ENCODE data around the gene RBMS3.

RBMS3 gene

DNA sequence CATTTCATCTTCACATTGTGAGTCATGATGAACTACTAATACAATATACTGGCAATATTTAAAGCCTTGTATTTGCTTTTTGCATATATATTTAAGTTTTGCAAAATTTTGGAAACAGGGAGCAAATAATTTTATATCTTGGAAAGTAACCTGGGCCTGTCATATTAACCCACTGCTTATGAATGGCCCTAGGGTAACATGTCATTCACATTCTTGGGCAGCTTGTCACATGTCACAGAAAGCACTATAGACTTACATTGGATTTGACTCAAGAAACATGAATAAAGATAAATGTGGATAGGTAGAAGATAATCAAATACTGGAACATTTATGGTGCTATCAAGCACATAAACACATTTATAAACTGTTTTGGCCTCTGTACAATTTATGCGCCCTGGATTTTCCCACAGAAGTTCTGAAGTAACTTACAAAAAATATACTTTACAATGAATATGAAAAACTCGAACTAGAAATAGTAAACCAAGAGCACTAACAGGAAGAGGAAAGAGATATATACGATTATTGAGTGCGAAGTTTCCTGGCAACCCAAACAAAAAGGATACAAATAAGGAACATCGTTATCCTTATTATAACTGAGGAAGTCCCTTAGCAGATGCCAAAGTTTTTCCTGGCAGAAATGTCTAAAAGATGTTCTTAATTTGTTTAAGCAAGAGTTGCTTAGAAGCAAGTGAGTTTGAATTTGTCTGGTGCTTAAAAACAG is 257.2 kb downstream of the RBMS3 start:
- no peak for DNase-seq

GRCh38 chr3:29538610-29538958 is 257.7 kb downstream of the RBMS3 start:
- DNase-seq, result no peak

DNA sequence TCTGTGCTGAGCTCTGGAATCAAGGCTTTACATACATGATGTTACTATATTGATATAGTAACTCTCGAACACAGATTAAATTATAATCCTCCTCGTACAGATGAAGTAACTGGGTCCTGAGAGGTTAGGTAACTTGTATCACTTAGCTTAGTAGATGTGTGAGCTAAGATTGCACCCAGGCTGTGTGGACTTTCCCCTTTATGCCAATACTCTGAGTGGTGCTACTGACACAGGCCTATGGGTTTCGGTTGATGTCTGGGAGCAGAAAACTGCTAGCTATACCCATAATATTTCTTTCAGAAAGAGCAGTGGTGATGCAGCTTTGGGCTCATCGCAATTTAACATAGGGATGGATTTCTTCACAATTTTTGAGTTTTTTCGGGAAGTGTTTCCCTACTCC is 259.7 kb downstream of the RBMS3 start:
- DNase-seq, result no peak

- no peak for DNase-seq
Observed at GRCh38 chr3:29544701-29545363, 264.0 kb downstream of the RBMS3 start.

DNA sequence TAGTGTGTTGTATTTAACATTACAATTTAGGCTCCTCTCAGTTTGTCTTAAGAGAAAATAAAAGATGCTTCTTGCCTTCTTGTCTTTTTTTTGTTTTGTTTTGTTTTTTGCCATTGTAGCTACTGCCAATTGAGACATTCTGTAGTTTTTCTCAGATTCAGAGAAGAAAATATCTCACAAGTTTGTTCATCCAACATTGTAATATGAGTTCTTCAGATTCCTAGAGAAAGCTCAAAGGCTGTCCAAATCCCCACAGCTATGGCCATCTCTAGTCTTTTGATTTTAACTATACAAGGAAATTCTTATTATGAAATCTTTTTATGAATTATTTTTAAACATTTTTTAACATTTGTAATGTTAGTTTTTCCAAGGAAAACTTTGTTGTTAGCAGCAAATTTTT is 264.7 kb downstream of the RBMS3 start:
- no peak for DNase-seq

- DNase-seq, result no peak
Observed at GRCh38 chr3:29552051-29552450, 271.2 kb downstream of the RBMS3 start.

DNA sequence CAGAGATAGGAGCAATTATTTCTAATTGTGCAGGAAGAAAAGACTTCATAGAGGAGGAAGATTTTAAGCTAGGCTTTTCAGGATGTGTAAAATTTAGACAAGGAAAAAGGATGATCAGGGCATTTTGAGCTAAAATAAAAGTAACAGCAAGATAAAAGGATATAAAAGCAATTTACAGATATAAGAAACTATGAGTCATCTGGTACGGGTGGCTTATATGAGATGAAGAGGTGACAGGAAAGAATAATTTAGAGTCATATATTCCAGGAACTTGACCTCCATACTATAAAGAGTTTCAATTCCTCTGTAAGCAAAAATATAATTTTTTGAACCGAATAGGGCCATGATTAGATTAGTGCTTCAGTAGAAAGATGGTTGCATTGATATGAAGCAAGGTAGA is 273.7 kb downstream of the RBMS3 start:
- no peak for DNase-seq

DNA sequence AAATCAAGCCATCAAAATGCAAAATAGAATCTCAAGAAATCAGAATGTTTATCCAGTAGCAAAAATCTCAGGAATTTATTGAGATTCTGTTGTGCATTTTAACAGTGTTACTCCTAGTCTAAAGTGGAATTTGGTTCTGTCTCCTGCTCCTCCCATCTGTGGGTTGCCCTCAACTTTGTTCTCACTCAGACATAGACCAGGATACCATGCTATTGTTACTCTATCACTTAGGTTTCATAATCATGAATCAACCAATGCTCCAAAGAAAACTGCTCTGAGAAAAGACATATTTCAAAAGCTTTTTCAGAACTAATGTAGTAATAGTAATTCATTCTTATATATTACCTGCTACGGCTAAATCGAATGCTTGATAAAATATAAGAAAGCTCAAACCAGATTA is 274.7 kb downstream of the RBMS3 start:
- no peak for DNase-seq

DNA sequence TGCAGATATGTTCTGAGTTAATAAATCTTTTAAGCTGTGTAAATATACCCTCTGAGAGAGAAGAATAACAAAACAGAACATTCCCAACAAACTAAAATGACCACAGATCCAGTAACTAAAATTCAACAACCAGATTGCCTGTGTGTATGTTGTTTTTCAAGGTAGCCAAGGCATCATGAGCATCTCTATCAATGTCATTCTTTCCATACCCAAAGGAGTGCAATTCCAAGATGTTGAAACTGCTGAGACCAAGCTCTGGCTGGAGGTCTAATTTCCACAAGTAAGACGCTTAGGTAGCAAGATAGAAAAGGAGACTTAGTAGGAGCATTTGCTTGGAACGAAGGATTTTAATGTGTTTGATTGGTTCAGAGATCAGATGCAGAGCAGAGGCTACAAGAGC is 276.3 kb downstream of the RBMS3 start:
- DNase-seq, result no peak

- no peak for DNase-seq
Observed at GRCh38 chr3:29557825-29558224, 277.0 kb downstream of the RBMS3 start.

DNA sequence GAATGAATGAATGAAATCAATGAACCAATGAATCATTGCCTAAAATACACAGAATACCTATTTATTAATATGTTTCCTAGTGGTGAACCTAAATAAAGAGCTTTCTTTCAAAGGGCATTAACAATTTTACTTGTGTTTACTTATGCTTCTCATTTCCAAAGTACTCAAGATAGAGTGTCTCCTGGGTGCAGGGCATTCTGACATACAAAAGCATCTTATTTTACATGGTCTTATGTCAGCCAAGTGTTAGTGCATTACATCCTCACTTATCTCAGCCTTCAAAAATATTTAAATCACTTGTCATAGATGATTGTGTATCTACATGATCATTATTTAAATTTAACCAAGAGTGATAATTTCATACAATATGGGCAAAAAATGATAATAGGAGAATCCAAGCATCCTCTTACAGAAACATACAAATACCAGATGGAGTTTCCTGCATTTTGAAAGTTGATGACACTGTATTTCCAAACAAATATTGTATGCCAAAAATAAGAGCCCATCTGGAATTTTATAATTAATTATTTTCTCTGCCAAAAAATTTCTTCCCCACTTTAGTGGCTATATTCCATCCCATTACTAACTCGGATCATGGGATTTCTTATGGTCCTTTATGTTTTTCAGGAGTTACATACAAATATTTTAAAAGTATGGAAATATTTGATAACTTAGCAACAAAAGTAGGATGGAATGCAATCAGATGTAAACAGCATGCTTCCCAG is 279.0 kb downstream of the RBMS3 start:
- no peak for DNase-seq

DNA sequence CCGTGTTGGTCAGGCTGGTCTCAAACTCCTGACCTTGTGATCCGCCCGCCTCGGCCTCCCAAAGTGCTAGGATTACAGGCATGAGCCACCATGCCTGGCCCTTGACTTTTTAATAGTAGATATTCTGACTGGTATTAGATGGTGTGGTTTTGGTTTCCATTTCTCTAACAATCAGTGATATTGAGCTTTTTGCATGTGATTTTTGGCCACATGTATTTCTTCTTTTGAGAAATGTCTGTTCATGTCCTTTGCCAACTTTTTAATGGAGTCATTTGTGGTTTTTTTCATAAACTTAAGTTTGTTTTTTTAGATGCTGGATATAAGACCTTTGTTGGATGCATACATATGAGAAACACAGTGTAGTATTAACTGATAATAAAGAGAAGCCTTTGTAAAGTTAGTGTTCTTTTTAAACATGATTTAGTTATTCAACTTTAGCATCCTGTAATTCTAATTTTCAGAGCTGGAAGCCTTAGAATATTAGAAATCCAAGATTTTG is 280.8 kb downstream of the RBMS3 start:
- no peak for DNase-seq

DNA sequence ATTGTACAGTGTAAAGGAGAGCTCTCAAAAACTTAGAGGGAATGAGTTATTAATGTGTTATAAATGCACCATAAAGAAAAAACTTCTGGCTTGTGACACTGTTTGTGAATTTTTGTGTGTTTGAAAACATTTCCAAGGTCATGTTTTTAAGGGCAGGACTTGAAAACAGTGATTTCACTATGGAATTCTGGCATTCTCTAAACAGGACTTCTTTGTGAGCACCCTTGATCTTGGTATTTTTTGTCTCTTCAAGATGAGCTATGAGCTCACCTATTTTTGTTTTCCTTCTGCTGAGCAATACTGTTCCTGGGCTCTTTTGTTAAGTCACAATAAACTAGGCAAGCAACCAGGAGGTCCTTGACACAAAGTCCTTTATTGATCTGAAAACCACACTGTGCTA is 284.4 kb downstream of the RBMS3 start:
- no peak for DNase-seq

DNA sequence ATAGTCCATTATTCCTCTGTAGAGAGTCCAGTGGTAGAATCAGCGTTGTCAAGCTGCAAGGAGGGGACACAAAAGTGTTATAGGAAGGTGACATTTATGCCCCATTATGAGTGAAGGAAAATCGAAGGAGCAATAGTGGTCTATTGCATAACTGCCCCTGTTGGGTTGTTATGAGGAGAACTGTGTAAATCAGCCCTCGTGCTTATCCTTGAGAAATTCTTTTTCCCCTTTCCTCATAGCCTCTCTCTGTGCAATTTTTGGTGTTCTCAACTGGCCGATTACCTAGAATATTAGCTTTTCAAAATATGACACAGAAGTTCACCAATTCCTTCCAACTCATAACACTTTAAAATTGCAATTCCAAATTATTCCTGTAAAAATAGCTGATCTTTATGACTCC is 286.6 kb downstream of the RBMS3 start:
- no peak for DNase-seq

DNA sequence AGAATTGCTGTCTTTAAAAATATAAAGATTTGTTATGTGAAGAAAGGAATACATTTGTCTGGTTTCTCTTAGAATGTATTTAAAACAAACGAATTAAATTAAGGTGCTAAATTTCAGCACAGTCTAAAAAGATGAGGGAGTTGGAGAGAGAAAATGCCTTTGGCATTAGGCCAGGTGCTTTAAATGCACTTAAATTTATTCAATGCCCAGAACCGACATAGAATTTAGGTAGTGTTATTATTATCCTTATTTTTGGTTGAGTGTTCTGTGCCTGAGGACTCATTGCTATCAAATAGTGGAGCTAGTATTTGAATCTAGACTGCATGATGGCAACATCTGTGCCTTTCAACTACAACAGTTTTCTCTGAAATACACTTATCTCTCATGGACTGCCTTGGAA is 287.5 kb downstream of the RBMS3 start:
- no peak for DNase-seq

DNA sequence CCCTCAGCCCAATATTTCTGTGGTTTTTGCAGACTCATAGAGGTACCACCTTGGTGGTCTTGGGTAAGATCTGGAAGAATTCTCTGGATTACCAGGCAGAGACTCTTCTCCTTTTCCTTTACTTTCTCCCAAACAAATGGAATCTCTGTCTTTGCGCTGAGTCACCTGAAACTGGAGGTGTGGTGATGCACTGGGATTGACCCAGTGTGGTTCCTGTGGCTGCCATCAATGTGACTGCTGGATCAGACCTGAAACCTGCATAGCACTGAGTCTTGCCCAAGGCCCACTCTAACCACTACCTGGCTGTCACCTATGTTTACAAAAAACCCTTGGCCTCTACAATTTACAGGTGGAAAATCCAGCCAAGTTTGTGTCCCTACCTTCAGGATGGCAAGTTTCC is 295.3 kb downstream of the RBMS3 start:
- DNase-seq, result no peak

DNA sequence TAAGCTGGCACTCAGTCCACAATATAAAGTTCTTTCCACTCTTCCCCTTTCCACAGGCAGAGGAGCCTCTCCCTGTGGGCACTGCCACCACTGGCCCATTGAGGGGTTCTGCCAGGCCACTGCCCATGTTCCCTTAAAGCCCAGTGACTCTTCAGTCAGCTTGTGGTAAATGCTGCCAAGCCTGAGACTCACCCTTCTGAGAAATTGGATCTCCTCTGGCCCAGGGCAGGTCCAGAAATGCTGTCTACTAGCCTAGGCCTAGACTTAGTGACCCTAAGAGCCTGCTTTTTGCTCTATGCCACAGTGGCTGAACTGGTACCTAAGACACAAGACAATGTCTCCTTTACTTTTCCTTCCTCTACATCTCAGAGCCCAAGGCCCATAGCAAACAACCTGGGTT is 295.8 kb downstream of the RBMS3 start:
- no peak for DNase-seq

DNA sequence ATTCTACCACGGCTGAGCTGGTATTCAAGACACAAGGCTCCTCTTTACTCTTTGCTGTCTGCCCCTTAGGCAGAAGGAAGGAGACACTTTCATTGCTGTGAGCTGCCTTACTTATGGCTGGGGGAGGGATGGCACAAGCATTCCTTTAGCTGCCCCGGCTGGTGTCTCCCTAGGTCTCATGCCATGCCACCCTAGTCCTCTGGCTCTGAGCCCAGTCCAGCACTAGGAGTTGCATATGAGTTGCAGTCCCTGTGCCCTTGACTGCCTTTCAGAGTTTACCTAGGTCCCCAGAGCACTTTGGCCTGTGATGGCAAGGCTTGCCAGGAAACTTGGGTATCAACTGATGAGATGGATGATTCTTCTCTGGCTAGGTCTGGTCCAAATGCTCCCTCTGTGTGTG is 296.4 kb downstream of the RBMS3 start:
- no peak for DNase-seq

DNA sequence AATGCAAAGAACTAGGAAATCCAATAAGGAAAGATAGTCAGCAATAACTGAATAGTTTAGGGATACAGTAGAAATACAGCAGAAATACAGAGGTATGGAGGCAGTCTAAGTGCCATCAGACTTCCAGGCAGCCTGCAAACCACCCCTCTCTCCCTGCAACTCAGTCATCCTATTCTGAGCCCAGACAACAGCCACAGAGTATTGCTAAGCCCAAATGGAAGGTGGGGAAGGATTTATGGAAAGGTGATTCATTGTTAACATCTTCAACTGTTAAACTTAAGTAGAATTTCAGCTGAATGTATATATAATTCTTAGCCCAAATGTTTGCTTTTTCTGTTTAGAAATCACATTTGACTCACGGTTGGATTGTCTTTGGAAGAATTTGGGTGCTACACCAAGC is 300.4 kb downstream of the RBMS3 start:
- no peak for DNase-seq

GRCh38 chr3:29582273-29582672 is 301.4 kb downstream of the RBMS3 start:
- no peak for DNase-seq

GRCh38 chr3:29583861-29584260 is 303.0 kb downstream of the RBMS3 start:
- DNase-seq, result no peak

DNA sequence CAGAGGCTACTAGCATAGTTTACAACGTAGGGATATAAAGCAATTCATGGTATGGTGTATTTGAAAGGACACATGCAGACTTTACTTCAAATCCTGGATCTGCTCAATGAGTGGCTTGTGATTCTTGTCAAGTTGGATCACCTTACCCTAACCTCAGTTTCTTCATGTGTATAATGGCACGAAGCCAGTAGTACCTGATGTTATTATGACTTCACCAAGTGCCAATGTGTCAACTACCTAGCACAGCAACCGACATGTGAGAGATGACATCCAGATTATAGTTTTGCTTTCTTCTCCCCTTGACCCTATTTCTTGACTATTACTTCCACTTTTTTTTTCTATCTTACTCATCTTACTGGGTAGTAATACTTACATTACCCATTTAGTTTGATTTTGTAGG is 304.5 kb downstream of the RBMS3 start:
- DNase-seq, result no peak

GRCh38 chr3:29587340-29587739 is 306.5 kb downstream of the RBMS3 start:
- DNase-seq, result no peak

GRCh38 chr3:29590012-29590411 is 309.1 kb downstream of the RBMS3 start:
- no peak for DNase-seq
